Inflammatory macrophage treated with lipopolysaccharide for 4 hours (primary cell): ENCODE data around the gene SEPHS2.

Experiments used
- DNase-seq: peaks from one replicate; pipeline ENCODE4 v3.0.0-alpha.2; 2020

Gene SEPHS2

GRCh38 chr16:30428055-30428454 lies 17.6 kb downstream of the SEPHS2 start:
- DNase-seq: no peak

- no peak for DNase-seq
These were observed 24.7 kb downstream of the SEPHS2 start for GRCh38 chr16:30421010-30421409.

GRCh38 chr16:30418350-30419181 lies 27.1 kb downstream of the SEPHS2 start:
- no peak for DNase-seq

- peak; percentile 85 for DNase-seq
These were observed 27.9 kb downstream of the SEPHS2 start for GRCh38 chr16:30417529-30418349.

- DNase-seq: no peak
These were observed 28.8 kb downstream of the SEPHS2 start for GRCh38 chr16:30416624-30417528.

- no peak for DNase-seq
These were observed 29.5 kb downstream of the SEPHS2 start for GRCh38 chr16:30416047-30416603.

GRCh38 chr16:30414159-30414558 lies 31.5 kb downstream of the SEPHS2 start:
- no peak for DNase-seq

GRCh38 chr16:30413112-30413806 lies 32.4 kb downstream of the SEPHS2 start:
- no peak for DNase-seq

- peak; percentile 85 for DNase-seq
These were observed 36.3 kb downstream of the SEPHS2 start for GRCh38 chr16:30409125-30410060.

- DNase-seq: no peak
These were observed 37.7 kb downstream of the SEPHS2 start for GRCh38 chr16:30407804-30408534.

GRCh38 chr16:30407102-30407803 lies 38.4 kb downstream of the SEPHS2 start, which contains the start of gene ZNF771:
TSS of gene ZNF771 (plus strand) at chr16:30407606. CDS start at chr16:30408054, 448 bp downstream.
- DNase-seq: peak; percentile 81

- no peak for DNase-seq
These were observed 38.9 kb downstream of the SEPHS2 start for GRCh38 chr16:30406795-30407101.

- DNase-seq: no peak
These were observed 43.8 kb downstream of the SEPHS2 start for GRCh38 chr16:30401768-30402425.

GRCh38 chr16:30399435-30400186 lies 46.1 kb downstream of the SEPHS2 start:
- DNase-seq: no peak

GRCh38 chr16:30398661-30399434 lies 46.8 kb downstream of the SEPHS2 start:
- DNase-seq: no peak

GRCh38 chr16:30397776-30398660 lies 47.7 kb downstream of the SEPHS2 start:
- no peak for DNase-seq
